HepG2 (cell line): ENCODE measurements around the gene GJA9. TPM values are rescaled to one million over a fixed set of nuclear protein-coding genes. Genes with fewer than 3 reads are reported as not detected.

Source experiments
- BHLHE40 ChIP-seq: IDR thresholded peaks from 2 replicates; pipeline ENCODE4 v1.6.1; 2011; ENCODE audit warnings: low read length, improper control_type of control experiment
- CHD2 ChIP-seq: IDR thresholded peaks from 2 replicates; pipeline ENCODE4 v1.6.1; 2011; ENCODE audit warnings: low read depth, low read length, improper control_type of control experiment
- DNMT3B ChIP-seq: conservative IDR thresholded peaks from 2 replicates; pipeline ENCODE4 v1.6.1; 2016; ENCODE audit warnings: missing biosample characterization, control low read depth
- KDM6A ChIP-seq: IDR thresholded peaks from 2 replicates; pipeline ENCODE4 v1.6.1; 2016; ENCODE audit warnings: low read depth
- SOX5 ChIP-seq: IDR thresholded peaks from 2 replicates; pipeline ENCODE4 v1.6.1; 2016; ENCODE audit warnings: borderline replicate concordance
- ZFP82 ChIP-seq: sonication (generic); formaldehyde crosslinking; IDR thresholded peaks from 2 replicates; pipeline ENCODE4 v1.5.1; 2020; ENCODE audit warnings: mild to moderate bottlenecking, missing genetic modification reagents, borderline replicate concordance
- ZFX ChIP-seq: sonication (generic); formaldehyde crosslinking; IDR thresholded peaks from 2 replicates; pipeline ENCODE4 v1.4.0; 2020; ENCODE audit warnings: mild to moderate bottlenecking, low read depth, missing genetic modification reagents, moderate library complexity
- ZNF101 ChIP-seq: sonication (generic); formaldehyde crosslinking; IDR thresholded peaks from 2 replicates; pipeline ENCODE4 v1.4.0; 2020; ENCODE audit warnings: mild to moderate bottlenecking, low read depth, missing genetic modification reagents, borderline replicate concordance
- ZNF225 ChIP-seq: sonication (generic); formaldehyde crosslinking; IDR thresholded peaks from 2 replicates; pipeline ENCODE4 v1.4.0; 2020; ENCODE audit warnings: mild to moderate bottlenecking, missing genetic modification reagents
- ZNF24 ChIP-seq: fragments of 450-650 bp; IDR thresholded peaks from 2 replicates; pipeline ENCODE4 v1.6.1; 2017; ENCODE audit warnings: antibody characterized with exemption, mild to moderate bottlenecking
- ZNF543 ChIP-seq: sonication (generic); formaldehyde crosslinking; IDR thresholded peaks from 2 replicates; pipeline ENCODE4 v1.4.0; 2020; ENCODE audit warnings: mild to moderate bottlenecking, missing genetic modification reagents
- polyA plus RNA-seq, 8 experiments: library from polyadenylated mRNA; depleted of rRNA in 3 of 8; stranded (reverse) in 7 of 8; unstranded in 1 of 8; fragments of >200 nt; fragmentation: Illumina TruSeq in 4 of 8; extraction: Trizol in 4 of 8; gene quantifications; 2 replicates each; pipeline versions ENCODE4 v1.2.1 to v1.2.3, GENCODE V29; 2011 to 2016; ENCODE audit warnings: low read depth in 4 of 8, missing spikeins in 1 of 8, mixed read lengths in 1 of 8; ENCODE audit not compliant: insufficient read depth in 1 of 8
- total RNA-seq, 5 experiments: library from RNA; depleted of rRNA; stranded (reverse); fragments of >200 nt; fragmentation: Illumina TruSeq; extraction: Trizol; gene quantifications; 2 replicates each; pipeline ENCODE4 v1.2.3, GENCODE V29; 2016; ENCODE audit warnings: low read depth in 1 of 5
- TF ChIP-seq, protein P1 (sequence below): sonication (generic); formaldehyde crosslinking; IDR thresholded peaks from 2 replicates; pipeline ENCODE4 v1.4.0; 2020; ENCODE audit warnings: missing genetic modification reagents, borderline replicate concordance
- TF ChIP-seq, protein P2 (sequence below): sonication (generic); formaldehyde crosslinking; IDR thresholded peaks from 2 replicates; pipeline ENCODE4 v1.9.0; 2022; ENCODE audit warnings: missing genetic modification reagents, mild to moderate bottlenecking, borderline replicate concordance
- TF ChIP-seq, protein P3 (sequence below): sonication (generic); formaldehyde crosslinking; IDR thresholded peaks from 2 replicates; pipeline ENCODE4 v1.4.0; 2020; ENCODE audit warnings: mild to moderate bottlenecking, missing genetic modification reagents
- TF ChIP-seq, protein P4 (sequence below): sonication (generic); formaldehyde crosslinking; IDR thresholded peaks from 2 replicates; pipeline ENCODE4 v1.8.0; 2022; ENCODE audit warnings: low read depth, missing genetic modification reagents
- TF ChIP-seq, protein P5 (sequence below): sonication (generic); formaldehyde crosslinking; IDR thresholded peaks from 2 replicates; pipeline ENCODE4 v1.5.1; 2020; ENCODE audit warnings: mild to moderate bottlenecking, missing genetic modification reagents
- TF ChIP-seq, protein P6 (sequence below): IDR thresholded peaks from 2 replicates; pipeline ENCODE4 v1.6.1; 2016; ENCODE audit warnings: low read depth, control low read depth

The GJA9 gene
- total and polyA plus RNA-seq, 2 of the 13 experiments (the other 11 are each of a cell fraction or from before 2014, with no cell fraction given) = 0.08 to 0.13 TPM

DNA sequence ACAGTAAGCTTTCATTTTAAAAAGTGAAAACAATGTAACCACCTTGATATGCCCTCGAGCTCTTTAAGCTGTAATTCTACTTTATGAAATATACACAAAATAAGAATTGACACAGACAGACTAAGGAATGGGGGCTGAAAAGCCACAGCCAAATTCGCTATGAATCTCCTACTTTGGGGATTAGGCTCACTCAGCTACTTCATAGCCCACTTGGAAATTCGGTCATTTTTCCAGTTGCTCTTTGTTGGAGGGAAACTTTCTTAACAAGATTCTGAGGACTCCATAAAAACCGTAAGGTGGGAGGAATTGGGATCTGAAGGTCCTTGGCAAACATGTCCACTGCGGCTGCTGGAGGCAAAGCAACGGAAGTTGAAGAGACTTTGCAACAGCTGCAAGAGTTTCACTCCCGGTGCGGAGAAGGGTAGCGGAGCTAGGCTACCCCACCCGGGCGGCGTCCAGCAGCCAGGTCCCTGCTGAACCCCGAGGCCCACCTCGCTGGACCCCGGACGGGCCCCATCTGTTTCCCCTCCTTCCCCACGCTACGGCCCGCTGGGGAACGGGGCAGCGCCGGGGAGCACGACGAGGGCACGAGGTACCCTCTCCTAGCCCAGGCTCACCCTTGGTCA lies 8.9 kb downstream of the GJA9 start (continued):
- TF ChIP-seq, protein P1, sequence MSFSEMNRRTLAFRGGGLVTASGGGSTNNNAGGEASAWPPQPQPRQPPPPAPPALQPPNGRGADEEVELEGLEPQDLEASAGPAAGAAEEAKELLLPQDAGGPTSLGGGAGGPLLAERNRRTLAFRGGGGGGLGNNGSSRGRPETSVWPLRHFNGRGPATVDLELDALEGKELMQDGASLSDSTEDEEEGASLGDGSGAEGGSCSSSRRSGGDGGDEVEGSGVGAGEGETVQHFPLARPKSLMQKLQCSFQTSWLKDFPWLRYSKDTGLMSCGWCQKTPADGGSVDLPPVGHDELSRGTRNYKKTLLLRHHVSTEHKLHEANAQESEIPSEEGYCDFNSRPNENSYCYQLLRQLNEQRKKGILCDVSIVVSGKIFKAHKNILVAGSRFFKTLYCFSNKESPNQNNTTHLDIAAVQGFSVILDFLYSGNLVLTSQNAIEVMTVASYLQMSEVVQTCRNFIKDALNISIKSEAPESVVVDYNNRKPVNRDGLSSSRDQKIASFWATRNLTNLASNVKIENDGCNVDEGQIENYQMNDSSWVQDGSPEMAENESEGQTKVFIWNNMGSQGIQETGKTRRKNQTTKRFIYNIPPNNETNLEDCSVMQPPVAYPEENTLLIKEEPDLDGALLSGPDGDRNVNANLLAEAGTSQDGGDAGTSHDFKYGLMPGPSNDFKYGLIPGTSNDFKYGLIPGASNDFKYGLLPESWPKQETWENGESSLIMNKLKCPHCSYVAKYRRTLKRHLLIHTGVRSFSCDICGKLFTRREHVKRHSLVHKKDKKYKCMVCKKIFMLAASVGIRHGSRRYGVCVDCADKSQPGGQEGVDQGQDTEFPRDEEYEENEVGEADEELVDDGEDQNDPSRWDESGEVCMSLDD = 0 out of 2 replicates have a peak, but pooled peaks have one; percentile 31
- TF ChIP-seq, protein P2, sequence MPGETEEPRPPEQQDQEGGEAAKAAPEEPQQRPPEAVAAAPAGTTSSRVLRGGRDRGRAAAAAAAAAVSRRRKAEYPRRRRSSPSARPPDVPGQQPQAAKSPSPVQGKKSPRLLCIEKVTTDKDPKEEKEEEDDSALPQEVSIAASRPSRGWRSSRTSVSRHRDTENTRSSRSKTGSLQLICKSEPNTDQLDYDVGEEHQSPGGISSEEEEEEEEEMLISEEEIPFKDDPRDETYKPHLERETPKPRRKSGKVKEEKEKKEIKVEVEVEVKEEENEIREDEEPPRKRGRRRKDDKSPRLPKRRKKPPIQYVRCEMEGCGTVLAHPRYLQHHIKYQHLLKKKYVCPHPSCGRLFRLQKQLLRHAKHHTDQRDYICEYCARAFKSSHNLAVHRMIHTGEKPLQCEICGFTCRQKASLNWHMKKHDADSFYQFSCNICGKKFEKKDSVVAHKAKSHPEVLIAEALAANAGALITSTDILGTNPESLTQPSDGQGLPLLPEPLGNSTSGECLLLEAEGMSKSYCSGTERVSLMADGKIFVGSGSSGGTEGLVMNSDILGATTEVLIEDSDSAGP (CRISPR knock-in tag) = no peak
- TF ChIP-seq, protein P3, sequence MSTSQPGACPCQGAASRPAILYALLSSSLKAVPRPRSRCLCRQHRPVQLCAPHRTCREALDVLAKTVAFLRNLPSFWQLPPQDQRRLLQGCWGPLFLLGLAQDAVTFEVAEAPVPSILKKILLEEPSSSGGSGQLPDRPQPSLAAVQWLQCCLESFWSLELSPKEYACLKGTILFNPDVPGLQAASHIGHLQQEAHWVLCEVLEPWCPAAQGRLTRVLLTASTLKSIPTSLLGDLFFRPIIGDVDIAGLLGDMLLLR (CRISPR knock-in tag) = no peak
- TF ChIP-seq, protein P4, sequence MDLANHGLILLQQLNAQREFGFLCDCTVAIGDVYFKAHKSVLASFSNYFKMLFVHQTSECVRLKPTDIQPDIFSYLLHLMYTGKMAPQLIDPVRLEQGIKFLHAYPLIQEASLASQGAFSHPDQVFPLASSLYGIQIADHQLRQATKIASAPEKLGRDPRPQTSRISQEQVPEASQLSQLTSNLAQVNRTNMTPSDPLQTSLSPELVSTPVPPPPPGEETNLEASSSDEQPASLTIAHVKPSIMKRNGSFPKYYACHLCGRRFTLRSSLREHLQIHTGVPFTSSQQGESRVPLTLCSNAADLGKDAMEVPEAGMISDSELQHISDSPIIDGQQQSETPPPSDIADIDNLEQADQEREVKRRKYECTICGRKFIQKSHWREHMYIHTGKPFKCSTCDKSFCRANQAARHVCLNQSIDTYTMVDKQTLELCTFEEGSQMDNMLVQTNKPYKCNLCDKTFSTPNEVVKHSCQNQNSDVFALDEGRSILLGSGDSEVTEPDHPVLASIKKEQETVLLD (CRISPR knock-in tag) = no peak
- TF ChIP-seq ZNF225 (CRISPR knock-in tag) = peak; percentile 47; the same call in 1 of the 2 replicates
- TF ChIP-seq CHD2 = no peak
- no peak for TF ChIP-seq BHLHE40
- no peak for TF ChIP-seq DNMT3B (CRISPR knock-in tag)
- TF ChIP-seq SOX5 (CRISPR knock-in tag) = no peak
- TF ChIP-seq, protein P5, sequence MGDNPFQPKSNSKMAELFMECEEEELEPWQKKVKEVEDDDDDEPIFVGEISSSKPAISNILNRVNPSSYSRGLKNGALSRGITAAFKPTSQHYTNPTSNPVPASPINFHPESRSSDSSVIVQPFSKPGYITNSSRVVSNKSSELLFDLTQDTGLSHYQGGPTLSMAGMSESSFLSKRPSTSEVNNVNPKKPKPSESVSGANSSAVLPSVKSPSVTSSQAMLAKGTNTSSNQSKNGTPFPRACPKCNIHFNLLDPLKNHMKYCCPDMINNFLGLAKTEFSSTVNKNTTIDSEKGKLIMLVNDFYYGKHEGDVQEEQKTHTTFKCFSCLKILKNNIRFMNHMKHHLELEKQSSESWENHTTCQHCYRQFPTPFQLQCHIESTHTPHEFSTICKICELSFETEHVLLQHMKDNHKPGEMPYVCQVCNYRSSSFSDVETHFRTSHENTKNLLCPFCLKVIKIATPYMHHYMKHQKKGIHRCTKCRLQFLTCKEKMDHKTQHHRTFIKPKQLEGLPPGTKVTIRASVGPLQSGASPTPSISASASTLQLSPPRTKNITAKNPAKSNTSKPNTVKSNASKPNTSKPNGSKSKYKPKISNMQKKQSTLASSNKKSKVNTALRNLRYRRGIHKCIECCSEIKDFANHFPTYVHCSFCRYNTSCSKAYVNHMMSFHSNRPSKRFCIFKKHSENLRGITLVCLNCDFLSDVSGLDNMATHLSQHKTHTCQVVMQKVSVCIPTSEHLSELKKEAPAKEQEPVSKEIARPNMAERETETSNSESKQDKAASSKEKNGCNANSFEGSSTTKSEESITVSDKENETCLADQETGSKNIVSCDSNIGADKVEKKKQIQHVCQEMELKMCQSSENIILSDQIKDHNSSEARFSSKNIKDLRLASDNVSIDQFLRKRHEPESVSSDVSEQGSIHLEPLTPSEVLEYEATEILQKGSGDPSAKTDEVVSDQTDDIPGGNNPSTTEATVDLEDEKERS = no peak
- no peak for TF ChIP-seq ZNF101 (CRISPR knock-in tag)
- TF ChIP-seq, protein P6, sequence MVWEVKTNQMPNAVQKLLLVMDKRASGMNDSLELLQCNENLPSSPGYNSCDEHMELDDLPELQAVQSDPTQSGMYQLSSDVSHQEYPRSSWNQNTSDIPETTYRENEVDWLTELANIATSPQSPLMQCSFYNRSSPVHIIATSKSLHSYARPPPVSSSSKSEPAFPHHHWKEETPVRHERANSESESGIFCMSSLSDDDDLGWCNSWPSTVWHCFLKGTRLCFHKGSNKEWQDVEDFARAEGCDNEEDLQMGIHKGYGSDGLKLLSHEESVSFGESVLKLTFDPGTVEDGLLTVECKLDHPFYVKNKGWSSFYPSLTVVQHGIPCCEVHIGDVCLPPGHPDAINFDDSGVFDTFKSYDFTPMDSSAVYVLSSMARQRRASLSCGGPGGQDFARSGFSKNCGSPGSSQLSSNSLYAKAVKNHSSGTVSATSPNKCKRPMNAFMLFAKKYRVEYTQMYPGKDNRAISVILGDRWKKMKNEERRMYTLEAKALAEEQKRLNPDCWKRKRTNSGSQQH (CRISPR knock-in tag) = no peak
- TF ChIP-seq ZNF543 (CRISPR knock-in tag) = no peak
- TF ChIP-seq ZNF24 = no peak
- TF ChIP-seq ZFP82 (CRISPR knock-in tag) = no peak
- no peak for TF ChIP-seq KDM6A (CRISPR knock-in tag)
- no peak for TF ChIP-seq ZFX (CRISPR knock-in tag)
